ENCODE data around the gene ZFR2.

Gene ZFR2

DNA sequence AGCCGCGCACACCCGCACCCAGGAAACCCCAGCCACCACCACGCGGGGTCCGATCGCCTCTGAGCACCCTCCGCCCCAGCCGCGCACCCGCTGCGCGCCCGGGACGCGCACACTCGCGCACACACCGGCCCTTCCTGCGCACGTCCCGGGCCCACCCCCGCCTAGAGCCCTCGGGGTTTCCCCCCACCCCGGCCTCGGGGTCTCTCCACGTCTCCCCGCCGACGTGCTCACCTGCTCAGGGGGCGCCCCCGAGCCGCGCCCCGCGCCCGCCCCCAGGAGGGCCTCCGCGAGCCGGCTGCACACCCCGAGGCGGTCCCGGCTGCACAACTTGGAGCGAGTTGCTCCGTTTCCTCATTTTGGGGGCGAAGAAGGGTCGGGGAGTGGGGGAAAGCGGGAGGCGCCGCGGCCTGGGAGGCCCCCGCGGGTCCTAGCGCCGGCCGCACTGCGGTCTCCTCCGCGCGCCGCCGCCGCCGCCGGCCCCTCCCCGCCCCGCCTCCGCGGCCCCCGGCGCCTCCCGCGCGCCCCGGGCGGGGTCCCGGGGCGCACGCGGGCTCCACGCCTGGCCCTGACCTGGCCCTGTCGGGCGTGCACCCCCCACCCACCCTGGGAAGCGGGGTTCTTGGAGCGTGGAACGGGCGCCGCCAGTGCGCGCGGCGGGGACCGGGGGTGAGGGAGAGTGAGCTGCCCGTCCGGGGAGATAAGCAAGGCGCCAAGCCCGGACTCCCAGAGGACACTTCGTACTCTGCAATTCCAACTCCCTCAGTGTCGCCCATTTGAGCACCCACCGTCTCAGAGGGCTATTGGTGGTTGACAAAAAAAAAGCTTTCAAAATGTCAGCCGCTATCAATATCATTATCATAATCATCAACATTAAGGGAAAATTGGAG, 82.7 kb downstream of the ZFR2 start, which contains the start of gene MATK:
TSS of gene MATK (minus strand) at position 444 of the 887 bp plus-strand sequence. CDS start 1,246 bp downstream, outside the sequence.
- DNase-seq = no peak

DNA sequence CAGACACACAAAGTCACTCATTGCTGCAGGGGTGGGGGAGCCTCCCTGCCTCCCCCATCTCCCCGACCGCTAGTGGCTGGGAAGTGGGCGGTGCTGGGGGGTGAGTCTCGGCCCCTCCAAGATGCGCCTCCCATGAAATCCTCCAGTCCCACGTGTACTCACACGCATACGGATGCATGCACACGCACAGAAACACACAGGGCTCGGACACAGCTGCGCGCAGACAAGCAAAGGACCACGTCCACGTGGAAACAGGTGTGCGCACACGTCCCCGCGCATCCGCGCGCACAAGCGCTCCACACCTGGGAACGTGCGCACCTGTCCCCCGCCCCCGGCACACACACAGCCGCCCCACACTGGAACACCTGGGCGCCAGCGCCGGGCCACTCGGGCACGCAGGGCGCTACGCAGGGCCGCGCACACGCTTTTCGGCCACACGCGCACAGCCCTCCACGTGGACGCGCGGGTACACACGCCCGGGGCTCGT, 83.3 kb downstream of the ZFR2 start:
- DNase-seq = no peak

GRCh38 chr19:3784607-3785450, 84.0 kb downstream of the ZFR2 start:
- no peak for DNase-seq

DNA sequence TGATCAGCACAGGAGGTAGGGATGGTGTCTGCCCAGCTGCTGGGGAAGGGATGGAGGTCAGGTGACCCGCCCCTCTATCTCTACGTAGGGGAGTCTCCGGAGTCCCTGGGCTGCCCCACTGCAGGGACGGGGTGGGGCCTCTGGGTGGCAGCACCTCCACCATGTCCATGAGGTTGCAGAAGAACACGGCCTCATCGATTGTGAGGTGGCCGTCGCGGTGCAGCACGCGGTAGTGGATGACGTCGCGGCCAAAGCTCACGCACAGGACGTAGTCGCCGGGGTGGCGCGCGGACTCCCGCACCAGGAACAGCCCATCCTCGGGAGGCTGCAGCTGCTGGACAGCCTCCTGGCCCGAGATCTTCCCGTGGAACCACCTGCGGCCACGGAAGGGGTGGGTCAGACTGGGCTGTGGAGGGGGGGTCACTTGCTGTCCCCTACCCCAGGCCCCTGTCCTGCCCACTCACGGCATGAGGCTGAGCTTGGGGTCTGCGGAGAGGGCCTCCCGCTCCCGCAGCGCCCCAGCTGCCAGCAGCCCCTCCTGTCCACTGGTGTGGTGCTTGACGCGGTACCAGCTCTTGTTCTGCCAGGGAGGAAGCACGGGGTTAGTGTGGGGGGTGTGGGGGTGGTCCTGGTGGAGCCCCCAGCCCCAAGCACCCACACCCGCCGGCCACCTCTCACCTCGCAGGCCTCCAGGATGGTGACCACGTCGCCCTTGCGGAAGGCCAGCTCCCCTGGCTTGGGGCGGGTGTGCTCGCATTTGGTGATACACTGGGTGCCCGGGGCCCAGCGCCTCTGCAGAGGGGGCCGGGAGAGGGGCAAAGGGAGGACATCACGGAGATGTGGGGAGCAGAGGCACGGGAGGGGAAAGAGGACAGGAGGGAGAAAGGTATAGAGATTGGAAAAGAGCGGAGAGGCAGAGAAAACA, 84.9 kb downstream of the ZFR2 start:
- DNase-seq = no peak

GRCh38 chr19:3782903-3783302, 85.9 kb downstream of the ZFR2 start:
- DNase-seq = no peak

DNA sequence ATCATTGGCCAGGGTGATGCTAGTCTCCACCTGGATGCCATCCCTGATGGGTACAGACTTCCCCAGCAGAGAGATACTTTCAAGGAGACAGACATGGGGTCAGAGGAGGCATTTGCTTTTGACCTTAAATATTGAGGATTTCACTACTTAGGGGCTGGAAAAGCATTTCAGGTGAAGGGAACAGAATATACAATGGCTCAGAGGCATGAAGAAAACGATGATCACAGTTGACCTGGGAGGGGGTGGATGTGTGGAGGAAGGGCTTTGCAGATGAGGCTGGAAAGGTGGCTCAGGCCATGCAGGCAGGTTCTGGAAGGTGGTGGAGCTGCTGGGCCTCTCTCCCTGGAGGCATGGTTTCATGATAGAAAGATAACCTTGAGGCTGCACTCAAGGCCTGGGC, 86.5 kb downstream of the ZFR2 start:
- no peak for DNase-seq

- DNase-seq = no peak
Measured at GRCh38 chr19:3781603-3782002, 87.2 kb downstream of the ZFR2 start.

DNA sequence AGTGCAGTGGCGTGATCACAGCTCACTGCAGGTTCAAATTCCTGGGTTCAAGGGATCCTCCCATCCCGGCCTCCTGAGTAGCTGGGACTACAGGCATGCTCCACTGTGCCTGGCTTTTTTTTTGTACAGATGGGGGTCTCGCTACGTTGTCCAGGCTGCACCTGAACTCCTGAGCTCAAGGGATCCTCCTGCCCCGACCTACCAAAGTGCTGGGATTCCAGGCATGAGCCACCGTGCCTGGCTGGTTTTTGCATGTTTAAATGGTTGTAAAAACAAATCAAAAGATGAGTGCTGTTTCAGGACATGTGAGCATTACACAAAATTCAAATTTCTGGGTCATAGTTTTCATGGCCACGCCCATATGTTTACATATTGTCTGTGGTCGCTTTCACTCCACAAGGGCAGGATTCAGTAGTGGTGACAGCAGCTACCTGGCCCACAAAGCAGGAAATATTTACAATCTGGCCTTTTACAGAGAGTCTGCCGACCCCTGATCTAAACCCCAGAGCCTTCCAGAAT, 88.0 kb downstream of the ZFR2 start:
- DNase-seq = no peak

DNA sequence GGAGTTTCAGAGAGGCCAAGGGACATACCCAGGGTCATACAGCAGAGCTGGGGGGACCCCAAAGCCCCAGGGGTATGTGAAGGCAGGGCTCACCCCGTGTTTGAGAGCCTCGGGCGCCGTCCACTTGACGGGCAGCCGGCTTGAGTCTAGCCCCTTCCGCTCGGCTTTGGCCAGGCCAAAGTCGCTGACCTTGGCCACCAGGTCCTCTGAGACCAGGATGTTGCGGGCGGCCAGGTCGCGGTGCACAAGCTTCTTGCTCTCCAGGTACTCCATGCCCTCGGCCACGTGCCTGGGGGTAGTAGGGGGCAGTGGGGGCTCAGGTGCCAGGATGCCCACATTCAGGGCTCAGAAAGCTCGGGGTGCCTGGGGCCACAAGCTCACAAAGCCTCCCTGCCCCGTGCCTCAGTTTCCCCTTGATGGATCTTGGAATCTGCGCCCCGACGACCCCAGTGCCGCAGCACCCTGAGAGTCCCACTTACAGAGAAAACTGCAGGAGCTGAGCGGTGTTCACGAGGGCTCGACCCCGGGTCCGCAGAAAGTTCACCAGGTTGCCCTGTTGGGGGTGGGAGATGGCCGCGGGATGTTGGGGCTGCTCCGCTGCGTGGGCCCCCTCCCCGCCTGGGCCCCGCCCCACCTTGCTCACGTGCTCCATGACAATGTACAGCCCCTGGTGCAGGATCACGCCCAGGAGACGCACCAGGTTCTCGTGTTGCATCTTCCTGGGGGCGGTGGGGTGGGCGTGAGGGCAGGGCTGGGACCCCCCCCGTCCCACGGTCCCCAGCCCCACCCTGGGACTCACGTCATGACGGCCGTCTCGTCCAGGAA, 89.7 kb downstream of the ZFR2 start:
- DNase-seq = no peak

- no peak for DNase-seq
Measured at GRCh38 chr19:3778104-3778867, 90.6 kb downstream of the ZFR2 start.

DNA sequence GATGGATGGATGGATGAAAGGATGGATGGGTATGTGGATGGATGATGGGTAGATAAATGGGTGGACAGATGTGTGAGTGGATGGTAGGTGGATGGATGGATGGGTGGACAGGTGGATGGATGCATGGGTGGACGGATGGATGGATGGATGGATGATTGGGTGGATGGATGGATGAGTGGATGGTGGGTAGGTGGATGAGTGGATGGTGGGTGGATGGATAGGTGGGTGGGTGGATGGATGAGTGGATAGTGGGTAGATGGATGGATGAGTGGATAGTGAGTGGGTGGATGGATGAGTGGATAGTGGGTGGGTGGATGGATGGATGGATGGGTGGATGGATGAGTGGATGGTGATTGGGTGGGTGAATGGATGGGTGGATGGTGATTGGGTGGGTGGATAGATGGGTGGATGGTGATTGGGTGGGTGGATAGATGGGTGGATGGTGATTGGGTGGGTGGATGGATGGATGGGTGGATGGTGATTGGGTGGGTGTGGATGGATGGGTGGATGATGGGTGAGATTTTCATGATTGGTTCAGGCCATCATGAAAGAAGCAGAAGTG, 92.3 kb downstream of the ZFR2 start:
- DNase-seq = no peak

- DNase-seq = no peak
Measured at GRCh38 chr19:3775831-3776230, 93.0 kb downstream of the ZFR2 start.

DNA sequence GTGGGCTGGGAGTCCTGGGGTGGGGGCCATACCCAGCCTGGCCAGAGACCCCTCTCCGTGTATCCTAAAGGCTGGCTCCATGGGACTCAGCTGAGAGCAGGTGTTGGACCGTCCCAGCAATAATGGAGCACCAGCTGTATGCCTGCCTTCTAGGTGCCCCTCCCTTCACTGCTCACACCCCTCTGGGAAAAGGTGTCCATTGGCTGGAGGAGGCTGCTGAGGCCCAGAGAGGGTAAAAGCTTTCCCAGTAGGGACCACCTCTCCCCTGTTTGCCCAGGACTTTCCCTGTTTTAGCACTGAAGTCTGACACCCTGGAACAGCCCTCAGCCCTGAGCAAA, 93.5 kb downstream of the ZFR2 start:
- no peak for DNase-seq

- DNase-seq = no peak
Measured at GRCh38 chr19:3774621-3775373, 94.0 kb downstream of the ZFR2 start.

GRCh38 chr19:3773814-3774515, 94.9 kb downstream of the ZFR2 start:
- DNase-seq = no peak

- no peak for DNase-seq
Measured at GRCh38 chr19:3771906-3772455, 96.9 kb downstream of the ZFR2 start, which contains the start of gene RAX2. TSS of gene RAX2 (minus strand) at chr19:3772228. CDS start at chr19:3771742, 486 bp downstream.

- DNase-seq = no peak
Measured at GRCh38 chr19:3771000-3771905, 97.6 kb downstream of the ZFR2 start.
